Breast epithelium (tissue), 3 donors: ENCODE results near the gene HPCAL4.

Experiments
- CTCF ChIP-seq, 3 donors: fragments of 450-650 bp; IDR thresholded peaks; one replicate each; pipeline ENCODE4 v1.5.1; 2016 to 2017; ENCODE audit warnings: antibody characterized with exemption in 3 of 3, mild to moderate bottlenecking in 3 of 3, moderate library complexity in 3 of 3
- POLR2A ChIP-seq: fragments of 450-650 bp; IDR thresholded peaks from one replicate; pipeline ENCODE4 v1.6.1; 2016; ENCODE audit warnings: antibody characterized with exemption, mild to moderate bottlenecking, moderate library complexity
- POLR2AphosphoS5 ChIP-seq, 3 donors: sonication (generic); formaldehyde crosslinking; IDR thresholded peaks; one replicate each; pipeline ENCODE4 v1.6.1; 2017; ENCODE audit warnings: antibody characterized with exemption in 3 of 3

- no peak for TF ChIP-seq CTCF (IDR thresholded peaks at IDR 0.05)
- TF ChIP-seq POLR2A, result no peak
- no peak for TF ChIP-seq POLR2AphosphoS5 (IDR thresholded peaks at IDR 0.05)
These were observed 20.5 kb downstream of the HPCAL4 start for GRCh38 chr1:39670689-39671088.
